GM12864 (cell line): Measurements from ENCODE around the gene ODAD2.

Experiments
- DNase-seq: peaks from one replicate; pipeline ENCODE4 v3.0.0-alpha.2; 2011; ENCODE audit warnings: low read depth
- H3K4me3 ChIP-seq: 2 replicates; pipeline ENCODE4 v1.5.1; 2011; ENCODE audit warnings: mild to moderate bottlenecking, low read depth, low read length, control low read depth
- CTCF ChIP-seq: IDR thresholded peaks from 2 replicates; pipeline ENCODE4 v1.5.1; 2011; ENCODE audit warnings: low read depth, mild to moderate bottlenecking, moderate library complexity, low read length, control low read depth, inconsistent platforms; ENCODE audit errors: missing control alignments

The ODAD2 gene

GRCh38 chr10:27893358-27893954 lies 105.4 kb downstream of the ODAD2 start:
- H3K4me3 ChIP-seq: no peak overlapping the region
- TF ChIP-seq CTCF: no peak
- no peak for DNase-seq

GRCh38 chr10:27890971-27891370 lies 107.9 kb downstream of the ODAD2 start:
- no peak for TF ChIP-seq CTCF
- DNase-seq: no peak
- H3K4me3 ChIP-seq: no peak overlapping the region

GRCh38 chr10:27889518-27889917 lies 109.4 kb downstream of the ODAD2 start:
- TF ChIP-seq CTCF: no peak
- DNase-seq: no peak
- no peak overlapping the region for H3K4me3 ChIP-seq

GRCh38 chr10:27884185-27884641 lies 114.7 kb downstream of the ODAD2 start:
- H3K4me3 ChIP-seq: no peak overlapping the region
- no peak for DNase-seq
- no peak for TF ChIP-seq CTCF

- no peak for DNase-seq
- H3K4me3 ChIP-seq: no peak overlapping the region
- no peak for TF ChIP-seq CTCF
These were observed 120.6 kb downstream of the ODAD2 start for GRCh38 chr10:27878281-27878680.

GRCh38 chr10:27865221-27865635 lies 133.7 kb downstream of the ODAD2 start:
- TF ChIP-seq CTCF: no peak
- H3K4me3 ChIP-seq: no peak overlapping the region
- no peak for DNase-seq

GRCh38 chr10:27861781-27862180 lies 137.1 kb downstream of the ODAD2 start:
- no peak for DNase-seq
- TF ChIP-seq CTCF: no peak
- H3K4me3 ChIP-seq: no peak overlapping the region
